KMS-11 (cell line): ENCODE data around the gene CHID1.

ENCODE experiments used
- H2AFZ ChIP-seq: fragments of 200-600 bp; sonication (generic); 2 replicates; pipeline ENCODE4 v1.6.1; 2016; ENCODE audit warnings: antibody characterized with exemption, mixed run types, low read depth
- H3K27ac ChIP-seq: fragments of 200-600 bp; sonication (generic); 2 replicates; pipeline ENCODE4 v1.6.1; 2016; ENCODE audit warnings: mild to moderate bottlenecking, mixed run types
- H3K27me3 ChIP-seq: fragments of 200-600 bp; sonication (generic); 2 replicates; pipeline ENCODE4 v1.6.1; 2017; ENCODE audit warnings: mild to moderate bottlenecking, low read depth, mixed run types, moderate library complexity; ENCODE audit not compliant: insufficient read depth
- H3K36me3 ChIP-seq: fragments of 200-600 bp; sonication (generic); 2 replicates; pipeline ENCODE4 v1.6.1; 2017; ENCODE audit warnings: mild to moderate bottlenecking, mixed run types; ENCODE audit not compliant: insufficient read depth
- H3K4me1 ChIP-seq: fragments of 200-600 bp; sonication (generic); 2 replicates; pipeline ENCODE4 v1.6.1; 2016; ENCODE audit warnings: mild to moderate bottlenecking, low read depth, mixed run types; ENCODE audit not compliant: poor library complexity, severe bottlenecking
- H3K4me2 ChIP-seq: fragments of 200-600 bp; sonication (generic); 2 replicates; pipeline ENCODE4 v1.7.0; 2016; ENCODE audit warnings: mild to moderate bottlenecking, mixed run types
- H3K4me3 ChIP-seq: fragments of 200-600 bp; sonication (generic); IDR thresholded peaks from 2 replicates; pipeline ENCODE4 v1.6.1; 2017; ENCODE audit warnings: low read depth, low read length, mixed read lengths; ENCODE audit not compliant: insufficient read depth
- H3K79me2 ChIP-seq: fragments of 200-600 bp; sonication (generic); 2 replicates; pipeline ENCODE4 v1.6.1; 2016; ENCODE audit warnings: low read depth, mixed run types; ENCODE audit not compliant: insufficient read depth
- H3K9ac ChIP-seq: fragments of 200-600 bp; sonication (generic); 2 replicates; pipeline ENCODE4 v1.6.1; 2016; ENCODE audit warnings: mild to moderate bottlenecking, mixed run types
- H4K20me1 ChIP-seq: fragments of 200-600 bp; sonication (generic); 2 replicates; pipeline ENCODE4 v1.6.1; 2016; ENCODE audit warnings: mild to moderate bottlenecking, mixed run types; ENCODE audit not compliant: insufficient read depth
- CTCF ChIP-seq: fragments of 200-600 bp; sonication (generic); conservative IDR thresholded peaks from 2 replicates; pipeline ENCODE4 v1.6.1; 2017; ENCODE audit warnings: low read depth, mild to moderate bottlenecking, antibody characterized with exemption, low read length, moderate library complexity, mixed read lengths

The CHID1 gene

GRCh38 chr11:911890-912219, 1.2 kb upstream of the CHID1 start:
- H3K4me2 ChIP-seq = peak overlapping the region; percentile 74
- no peak overlapping the region for H3K27ac ChIP-seq
- no peak overlapping the region for H3K9ac ChIP-seq
- no peak for TF ChIP-seq CTCF
- no peaks in the 10 kb centered on the region for H3K36me3 ChIP-seq
- peaks cover 20% of the 10 kb centered on the region for H3K79me2 ChIP-seq
- H3K4me1 ChIP-seq = peaks cover 32% of the 10 kb centered on the region
- peak overlapping the region; percentile 72 for H2AFZ ChIP-seq
- H3K27me3 ChIP-seq = no peaks in the 10 kb centered on the region
- H3K4me3 ChIP-seq = no peak overlapping the region
- no peaks in the 10 kb centered on the region for H4K20me1 ChIP-seq

- Histone ChIP-seq H3K27ac (peak overlapping the region; percentile 26; the same call in 1 of the 2 replicates), H3K4me1 (peaks cover 32% of the 10 kb centered on the region), H3K9ac (peak overlapping the region; percentile 50; the same call in 1 of the 2 replicates), H3K79me2 (peaks cover 20% of the 10 kb centered on the region), H2AFZ (peak overlapping the region; percentile 72), H3K4me2 (peak overlapping the region; percentile 74), H3K36me3 (no peaks in the 10 kb centered on the region), H4K20me1 (no peaks in the 10 kb centered on the region), H3K27me3 (no peaks in the 10 kb centered on the region), H3K4me3 (no peak overlapping the region)
- TF ChIP-seq CTCF = no peak
Observed at GRCh38 chr11:911031-911889, 650 bp upstream of the CHID1 start.

- H3K9ac ChIP-seq = peak overlapping the region; percentile 58; the same call in 1 of the 2 replicates
- H2AFZ ChIP-seq = peak overlapping the region; percentile 82
Observed at GRCh38 chr11:910044-910588, 494 bp downstream of the CHID1 start.

GRCh38 chr11:909406-909805, 1.2 kb downstream of the CHID1 start:
- no peaks in the 10 kb centered on the region for H4K20me1 ChIP-seq
- no peak overlapping the region for H3K4me3 ChIP-seq
- no peak overlapping the region for H3K27ac ChIP-seq

More at GRCh38 chr11:910044-910588, 494 bp downstream of the CHID1 start:
- Histone ChIP-seq H3K36me3 (no peaks in the 10 kb centered on the region), H3K4me2 (peak overlapping the region; percentile 66), H3K79me2 (peaks cover 20% of the 10 kb centered on the region), H3K27ac (no peak overlapping the region), H3K4me3 (no peak overlapping the region), H3K27me3 (no peaks in the 10 kb centered on the region), H4K20me1 (no peaks in the 10 kb centered on the region), H3K4me1 (peaks cover 32% of the 10 kb centered on the region)
- no peak for TF ChIP-seq CTCF

More at GRCh38 chr11:909406-909805, 1.2 kb downstream of the CHID1 start:
- H3K9ac ChIP-seq = no peak overlapping the region
- peaks cover 20% of the 10 kb centered on the region for H3K79me2 ChIP-seq
- no peak overlapping the region for H2AFZ ChIP-seq
- no peak for TF ChIP-seq CTCF
- H3K36me3 ChIP-seq = no peaks in the 10 kb centered on the region
- H3K27me3 ChIP-seq = no peaks in the 10 kb centered on the region
- H3K4me1 ChIP-seq = peaks cover 32% of the 10 kb centered on the region
- H3K4me2 ChIP-seq = peak overlapping the region; percentile 66
